ENCODE results near the gene PTPRD. TPM values are rescaled to one million over a fixed set of nuclear protein-coding genes. Genes with fewer than 3 reads are reported as not detected.

Gene PTPRD
- total RNA-seq, 1 experiment from 2014 or later = 32.5 TPM

DNA sequence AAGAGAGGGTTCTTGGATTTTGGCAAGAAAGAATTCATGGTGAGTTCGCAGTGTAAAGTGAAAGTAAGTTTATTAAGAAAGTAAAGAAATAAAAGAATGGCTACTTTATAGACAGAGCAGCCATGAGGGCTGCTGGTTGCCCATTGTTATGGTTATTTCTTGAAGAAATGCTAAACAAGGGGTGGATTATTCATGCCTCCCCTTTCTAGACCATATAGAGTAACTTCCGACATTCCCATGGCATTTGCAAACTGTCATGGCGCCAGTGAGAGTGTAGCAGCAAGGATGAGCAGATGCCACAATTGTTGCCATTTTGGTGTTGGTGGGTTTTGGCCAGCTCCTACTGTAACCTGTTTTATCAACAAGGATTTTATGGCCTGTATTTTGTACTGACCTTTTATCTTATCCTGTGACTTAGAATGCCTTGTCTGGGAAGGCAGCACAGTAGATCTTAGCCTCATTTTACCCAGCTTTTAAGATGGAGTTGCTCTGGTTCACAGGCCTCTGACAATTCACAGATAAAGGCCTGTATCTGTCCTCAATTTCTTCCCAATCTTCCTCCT is 1787.1 kb downstream of the PTPRD start:
- Histone ChIP-seq H3K14ac (ENCODE audit: insufficient read depth, low read length) (no peak overlapping the region), H2AK5ac (ENCODE audit: insufficient read length, low read length) (no peak overlapping the region), H2BK15ac (ENCODE audit: low read depth, low read length) (no peak overlapping the region), H3K18ac (ENCODE audit: insufficient read length, low read depth, low read length) (no peak overlapping the region), H3K79me2 (ENCODE audit: insufficient read depth, low read length) (no peaks in the 10 kb centered on the region), H3K27ac (ENCODE audit: insufficient read length, low read depth, low read length) (peak overlapping the region; percentile 36), H4K20me1 (ENCODE audit: control insufficient read depth, insufficient read depth, insufficient read length) (no peaks in the 10 kb centered on the region), H2BK20ac (ENCODE audit: low read depth, low read length, poor library complexity, severe bottlenecking) (no peak overlapping the region), H3K79me1 (ENCODE audit: insufficient read depth, low read depth, low read length, poor library complexity, severe bottlenecking) (no peaks in the 10 kb centered on the region), H3K56ac (ENCODE audit: insufficient read length, low read depth, low read length) (no peak overlapping the region), H3K23ac (ENCODE audit: insufficient read length, low read depth, low read length) (no peak overlapping the region), H2AFZ (ENCODE audit: low read length) (no peak overlapping the region), H4K91ac (ENCODE audit: insufficient read length, low read depth, low read length) (no peak overlapping the region), H2BK5ac (ENCODE audit: insufficient read length, low read length) (no peak overlapping the region), H3K4ac (ENCODE audit: low read depth, low read length) (no peak overlapping the region), H4K8ac (replicated peaks; ENCODE audit: insufficient read length, low read depth, low read length) (no peak overlapping the region), H3K9me3 (ENCODE audit: control insufficient read depth, low read depth, low read length) (no peaks in the 10 kb centered on the region), H3K4me2 (ENCODE audit: insufficient read depth, insufficient read length, low read length) (no peak overlapping the region), H2BK12ac (ENCODE audit: insufficient read length, low read depth, low read length) (peak overlapping the region; percentile 52), H3T11ph (ENCODE audit: low read length) (no peak overlapping the region), H4K5ac (ENCODE audit: insufficient read length, low read depth, low read length) (no peak overlapping the region), H3K23me2 (ENCODE audit: insufficient read length, low read depth, low read length, poor library complexity, severe bottlenecking) (no peaks in the 10 kb centered on the region), H3K27me3 (ENCODE audit: insufficient read depth, low read length) (no peaks in the 10 kb centered on the region), H3K4me1 (ENCODE audit: insufficient read depth, low read length) (peaks cover 9% of the 10 kb centered on the region), H2BK120ac (ENCODE audit: low read depth, low read length, poor library complexity, severe bottlenecking) (no peak overlapping the region), H3K9ac (ENCODE audit: extremely low read depth, insufficient read length, low read length) (no peak overlapping the region)
- peak; percentile 43 for DNase-seq
- Mint-ChIP-seq H3K36me3 (ENCODE audit: insufficient read depth in 1 of 3, low read depth in 3 of 3) (peaks cover 0 to 3% (median 2%) of the 10 kb centered on the region in 3 experiments; a peak in 5 of 7 replicates), H3K4me3 (no peak overlapping the region), H3K27me3 (ENCODE audit: low read depth) (no peaks in the 10 kb centered on the region), H3K4me1 (peaks cover 37 to 42% of the 10 kb centered on the region in 2 experiments), H3K27ac (peak overlapping the region in 2 of 3 experiments; percentile 50 to 82; a peak in 3 of 7 replicates), H3K9me3 (no peaks in the 10 kb centered on the region)
- TF ChIP-seq, protein P1, sequence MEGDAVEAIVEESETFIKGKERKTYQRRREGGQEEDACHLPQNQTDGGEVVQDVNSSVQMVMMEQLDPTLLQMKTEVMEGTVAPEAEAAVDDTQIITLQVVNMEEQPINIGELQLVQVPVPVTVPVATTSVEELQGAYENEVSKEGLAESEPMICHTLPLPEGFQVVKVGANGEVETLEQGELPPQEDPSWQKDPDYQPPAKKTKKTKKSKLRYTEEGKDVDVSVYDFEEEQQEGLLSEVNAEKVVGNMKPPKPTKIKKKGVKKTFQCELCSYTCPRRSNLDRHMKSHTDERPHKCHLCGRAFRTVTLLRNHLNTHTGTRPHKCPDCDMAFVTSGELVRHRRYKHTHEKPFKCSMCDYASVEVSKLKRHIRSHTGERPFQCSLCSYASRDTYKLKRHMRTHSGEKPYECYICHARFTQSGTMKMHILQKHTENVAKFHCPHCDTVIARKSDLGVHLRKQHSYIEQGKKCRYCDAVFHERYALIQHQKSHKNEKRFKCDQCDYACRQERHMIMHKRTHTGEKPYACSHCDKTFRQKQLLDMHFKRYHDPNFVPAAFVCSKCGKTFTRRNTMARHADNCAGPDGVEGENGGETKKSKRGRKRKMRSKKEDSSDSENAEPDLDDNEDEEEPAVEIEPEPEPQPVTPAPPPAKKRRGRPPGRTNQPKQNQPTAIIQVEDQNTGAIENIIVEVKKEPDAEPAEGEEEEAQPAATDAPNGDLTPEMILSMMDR (conservative IDR thresholded peaks at IDR 0.05) = no peak
- no CpG with 5 or more reads among the region's 3 CpGs for WGBS (ENCODE audit: extremely low coverage, insufficient read length, low lambda C conversion rate)

All from H9 (cell line).